SK-N-SH (cell line): Measurements from ENCODE around the gene TUT7. TPM values are rescaled to one million over a fixed set of nuclear protein-coding genes. Genes with fewer than 3 reads are reported as not detected.

Experiments used
- CTCF ChIA-PET: fragments of 300-600, 350-600 bp; formaldehyde crosslinking; extraction: SDS; loops from one replicate; lab custom pipeline; 2021; lab: Yijun Ruan, JAX
- POLR2A ChIA-PET: fragments of 350-600 bp; sonication (Branson Sonifier 250); formaldehyde crosslinking; extraction: SDS; loops from one replicate; lab custom pipeline; 2020; ENCODE audit warnings: antibody characterized with exemption, inconsistent platforms; lab: Yijun Ruan, JAX
- DNase-seq: peaks from one replicate; pipeline ENCODE4 v3.0.0; 2012
- H2AFZ ChIP-seq: fragments of 200-600 bp; sonication (generic); 2 replicates; pipeline ENCODE4 v1.8.1; 2016; ENCODE audit warnings: antibody characterized with exemption, mild to moderate bottlenecking, low read depth
- H3F3A ChIP-seq: fragments of 200-600 bp; sonication (generic); replicated peaks from 2 replicates; pipeline ENCODE3; 2016; ENCODE audit warnings: antibody characterized with exemption, mild to moderate bottlenecking; ENCODE audit not compliant: insufficient read depth
- H3K27ac ChIP-seq, 2 experiments: fragments of 200-500 bp in 1 of 2; fragments of 200-600 bp in 1 of 2; sonication (Bioruptor generic) in 1 of 2; sonication (generic), shearing (Covaris generic) in 1 of 2; 2 replicates each; pipeline versions ENCODE4 v1.5.1 to v1.6.1; 2014 to 2016; ENCODE audit warnings: low read depth in 2 of 2, inconsistent platforms in 1 of 2, low read length in 1 of 2, mild to moderate bottlenecking in 1 of 2, mixed read lengths in 1 of 2
- H3K27me3 ChIP-seq: fragments of 200-600 bp; sonication (generic), shearing (Covaris generic); 2 replicates; pipeline ENCODE4 v1.6.1; 2016; ENCODE audit warnings: mixed run types; ENCODE audit not compliant: insufficient read depth
- H3K36me3 ChIP-seq, 2 experiments: fragments of 200-500 bp in 1 of 2; fragments of 200-600 bp in 1 of 2; sonication (Bioruptor generic) in 1 of 2; sonication (generic) in 1 of 2; replicated peaks in 1 of 2; 2 replicates each; pipeline versions ENCODE3 to v1.5.1; 2014 to 2016; ENCODE audit warnings: low read length in 1 of 2, mild to moderate bottlenecking in 1 of 2; ENCODE audit not compliant: insufficient read depth in 2 of 2, control insufficient read depth in 1 of 2
- H3K4me1 ChIP-seq, 2 experiments: fragments of 200-500 bp in 1 of 2; fragments of 200-600 bp in 1 of 2; sonication (Bioruptor generic) in 1 of 2; sonication (generic), shearing (Covaris generic) in 1 of 2; 2 replicates each; pipeline versions ENCODE4 v1.5.1 to v1.6.1; 2014 to 2016; ENCODE audit warnings: low read depth in 1 of 2, low read length in 1 of 2, mixed run types in 1 of 2; ENCODE audit not compliant: insufficient read depth in 2 of 2, control insufficient read depth in 1 of 2
- H3K4me2 ChIP-seq: fragments of 200-600 bp; sonication (generic), shearing (Covaris generic); 2 replicates; pipeline ENCODE4 v1.6.1; 2017; ENCODE audit warnings: mixed run types
- H3K4me3 ChIP-seq, 2 experiments: fragments of 200-500 bp in 1 of 2; fragments of 200-600 bp in 1 of 2; sonication (Bioruptor generic) in 1 of 2; sonication (generic), shearing (Covaris generic) in 1 of 2; 2 replicates each; pipeline versions ENCODE4 v1.5.1 to v1.8.1; 2014 to 2016; ENCODE audit warnings: low read depth in 2 of 2, inconsistent platforms in 1 of 2, low read length in 1 of 2, mild to moderate bottlenecking in 1 of 2, mixed read lengths in 1 of 2, moderate library complexity in 1 of 2
- H3K79me2 ChIP-seq: fragments of 200-600 bp; sonication (generic); 2 replicates; pipeline ENCODE4 v1.8.1; 2017; ENCODE audit warnings: mild to moderate bottlenecking; ENCODE audit not compliant: insufficient read depth
- H3K9ac ChIP-seq: fragments of 200-600 bp; sonication (generic); 2 replicates; pipeline ENCODE4 v1.6.1; 2017; ENCODE audit warnings: mixed run types
- H3K9me2 ChIP-seq: fragments of 200-600 bp; sonication (generic); 2 replicates; pipeline ENCODE4 v1.6.1; 2017; ENCODE audit warnings: mixed run types
- H3K9me3 ChIP-seq: fragments of 200-600 bp; sonication (generic); 2 replicates; pipeline ENCODE4 v1.6.1; 2017; ENCODE audit warnings: mixed run types, mild to moderate bottlenecking, moderate library complexity
- H4K20me1 ChIP-seq: fragments of 200-600 bp; sonication (generic); 2 replicates; pipeline ENCODE4 v1.6.1; 2017; ENCODE audit warnings: mild to moderate bottlenecking, mixed run types; ENCODE audit not compliant: insufficient read depth
- CHD2 ChIP-seq: fragments of 150-350 bp; IDR thresholded peaks from 2 replicates; pipeline ENCODE4 v1.6.1; 2018; ENCODE audit warnings: low read length; ENCODE audit not compliant: partially characterized antibody
- ELF1 ChIP-seq: IDR thresholded peaks from 2 replicates; pipeline ENCODE4 v1.4.0; 2012
- EP300 ChIP-seq, 2 experiments: IDR thresholded peaks; 2 replicates each; pipeline versions ENCODE4 v1.4.0 to v1.6.1; 2012; ENCODE audit warnings: borderline replicate concordance in 1 of 2, low read depth in 1 of 2, low read length in 1 of 2
- FOSL2 ChIP-seq: IDR thresholded peaks from 2 replicates; pipeline ENCODE4 v1.4.0; 2012; ENCODE audit warnings: low read depth, mild to moderate bottlenecking, moderate library complexity, borderline replicate concordance
- FOXJ3 ChIP-seq: sonication (generic); formaldehyde crosslinking; IDR thresholded peaks from 2 replicates; pipeline ENCODE4 v1.5.1; 2020; ENCODE audit warnings: mild to moderate bottlenecking, missing genetic modification reagents
- FOXM1 ChIP-seq: IDR thresholded peaks from 2 replicates; pipeline ENCODE4 v1.4.0; 2012; ENCODE audit warnings: low read depth, mild to moderate bottlenecking
- MAX ChIP-seq: IDR thresholded peaks from 2 replicates; pipeline ENCODE4 v1.4.0; 2012; ENCODE audit warnings: low read depth
- MXI1 ChIP-seq: IDR thresholded peaks from 2 replicates; pipeline ENCODE4 v1.6.1; 2012; ENCODE audit warnings: mild to moderate bottlenecking, low read depth, low read length, improper control_type of control experiment
- NFIC ChIP-seq: IDR thresholded peaks from 2 replicates; pipeline ENCODE4 v1.4.0; 2012; ENCODE audit warnings: borderline replicate concordance
- NRF1 ChIP-seq: IDR thresholded peaks from 2 replicates; pipeline ENCODE4 v1.6.1; 2012; ENCODE audit warnings: low read depth, mild to moderate bottlenecking, low read length
- POLR2AphosphoS5 ChIP-seq: IDR thresholded peaks from 2 replicates; pipeline ENCODE4 v1.6.1; 2012; ENCODE audit warnings: low read depth, low read length
- RAD21 ChIP-seq: IDR thresholded peaks from 2 replicates; pipeline ENCODE4 v1.6.1; 2012; ENCODE audit warnings: mild to moderate bottlenecking, low read length
- RCOR1 ChIP-seq: fragments of 150-350 bp; IDR thresholded peaks from 2 replicates; pipeline ENCODE4 v1.6.1; 2017; ENCODE audit warnings: antibody characterized with exemption, low read length
- RFX5 ChIP-seq: IDR thresholded peaks from 2 replicates; pipeline ENCODE4 v1.6.1; 2012; ENCODE audit warnings: mild to moderate bottlenecking, improper control_type of control experiment, low read length
- RXRA ChIP-seq: IDR thresholded peaks from 2 replicates; pipeline ENCODE4 v1.4.0; 2012; ENCODE audit warnings: low read depth, mild to moderate bottlenecking, borderline replicate concordance
- SIN3A ChIP-seq: IDR thresholded peaks from 2 replicates; pipeline ENCODE4 v1.6.1; 2012; ENCODE audit warnings: low read depth, mild to moderate bottlenecking, low read length, moderate library complexity, borderline replicate concordance
- TAF1 ChIP-seq: IDR thresholded peaks from 2 replicates; pipeline ENCODE4 v1.6.1; 2012; ENCODE audit warnings: low read depth, mild to moderate bottlenecking, low read length, moderate library complexity, borderline replicate concordance
- TCF12 ChIP-seq: IDR thresholded peaks from 2 replicates; pipeline ENCODE4 v1.4.0; 2012
- TEAD4 ChIP-seq: IDR thresholded peaks from 2 replicates; pipeline ENCODE4 v1.4.0; 2012; ENCODE audit warnings: mild to moderate bottlenecking, borderline replicate concordance; ENCODE audit not compliant: insufficient read depth
- USF2 ChIP-seq: fragments of 150-350 bp; IDR thresholded peaks from 2 replicates; pipeline ENCODE4 v1.6.1; 2017; ENCODE audit warnings: antibody characterized with exemption, low read length, low read depth, borderline replicate concordance
- YY1 ChIP-seq: IDR thresholded peaks from 2 replicates; pipeline ENCODE4 v1.4.0; 2012; ENCODE audit warnings: low read depth, mild to moderate bottlenecking
- ZBTB33 ChIP-seq: IDR thresholded peaks from 2 replicates; pipeline ENCODE4 v1.4.0; 2012; ENCODE audit warnings: low read depth, borderline replicate concordance
- WGBS: methylation state at CpG from one replicate; pipeline ENCODE4 v1.1.6; 2017; ENCODE audit warnings: low lambda C conversion rate; 5-methylcytosine and 5-hydroxymethylcytosine counted together
- polyA plus RNA-seq, 3 experiments: library from polyadenylated mRNA; depleted of rRNA; stranded (reverse); fragments of >200 nt; gene quantifications; 2 replicates each; pipeline ENCODE4 v1.2.3, GENCODE V29; 2012

Gene TUT7
- polyA plus RNA-seq, 1 of the 3 experiments (the other 2 are of a cell fraction), result 6.7 TPM

- CTCF ChIA-PET, result interaction anchor here (0.7 kb wide), 1 partner anchor 77 kb away, joined by 3 read pairs; no protein-coding TSS in a partner anchor
- 2% methylated on average over 7 of the region's 31 CpGs for WGBS
- H3K4me3 ChIP-seq, result peak overlapping the region; percentile 91 to 93
- H3K27me3 ChIP-seq, result no peaks in the 10 kb centered on the region
- H3K9me2 ChIP-seq, result no peaks in the 10 kb centered on the region
- H3K79me2 ChIP-seq, result peaks cover 52% of the 10 kb centered on the region
- H3K27ac ChIP-seq, result peak overlapping the region; percentile 89 to 94
- TF ChIP-seq POLR2AphosphoS5 (no peak), FOXJ3 (CRISPR knock-in tag) (no peak), RCOR1 (no peak), NRF1 (no peak), NFIC (no peak), MXI1 (no peak), RFX5 (no peak), FOSL2 (no peak), FOXM1 (no peak), ELF1 (no peak), MAX (no peak), TCF12 (no peak), SIN3A (no peak), YY1 (no peak)
- TF ChIP-seq, all 33 proteins: peak for 0
- peaks cover 13 to 14% of the 10 kb centered on the region in 2 experiments for H3K36me3 ChIP-seq
- H3K9me3 ChIP-seq, result no peaks in the 10 kb centered on the region
- POLR2A ChIA-PET, result interaction anchor here (1.0 kb wide), 1 partner anchor 183 kb away, joined by 3 read pairs; no protein-coding TSS in a partner anchor
- H3K4me2 ChIP-seq, result peak overlapping the region; percentile 89
- peak overlapping the region; percentile 88 for H2AFZ ChIP-seq
- no peaks in the 10 kb centered on the region for H4K20me1 ChIP-seq
- peaks cover 7 to 18% of the 10 kb centered on the region in 2 experiments; a peak in 3 of 4 replicates for H3K4me1 ChIP-seq
- H3F3A ChIP-seq, result no peaks in the 10 kb centered on the region
- DNase-seq, result no peak
- H3K9ac ChIP-seq, result peak overlapping the region; percentile 92
Measured at GRCh38 chr9:86281593-86282076, 72.6 kb downstream of the TUT7 start.

DNA sequence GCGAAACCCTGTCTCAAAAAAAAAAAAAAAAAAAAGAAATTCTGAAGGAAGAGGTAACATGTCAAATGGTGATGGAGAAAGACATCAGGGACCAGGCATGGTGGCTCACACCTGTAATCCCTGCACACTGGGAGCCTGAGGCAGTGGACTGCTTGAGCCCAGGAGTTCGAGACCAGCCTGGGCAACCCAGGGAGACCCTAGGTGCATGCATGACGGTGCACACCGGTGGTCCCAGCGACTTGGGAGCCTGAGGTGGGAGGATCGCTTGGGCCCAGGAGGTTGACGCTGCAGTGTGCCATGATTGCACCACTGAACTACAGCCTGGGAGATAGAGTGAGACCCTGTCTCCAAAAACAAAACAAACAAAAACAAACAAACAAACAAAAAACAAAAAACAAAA lies 73.6 kb downstream of the TUT7 start:
- peaks cover 10% of the 10 kb centered on the region in 2 experiments for H3K36me3 ChIP-seq
- peak overlapping the region; percentile 91 to 93; a peak in 3 of 4 replicates for H3K4me3 ChIP-seq
- H3K9me2 ChIP-seq, result no peaks in the 10 kb centered on the region
- 94% methylated on average over 7 of the region's 7 CpGs for WGBS
- H4K20me1 ChIP-seq, result 0 out of 2 replicates have a peak, but pooled peaks cover 2% of the 10 kb centered on the region
- peak overlapping the region; percentile 89 for H3K4me2 ChIP-seq
- TF ChIP-seq CHD2 (no peak), TAF1 (no peak), ZBTB33 (no peak), FOXM1 (no peak), USF2 (no peak), FOXJ3 (CRISPR knock-in tag) (no peak), POLR2AphosphoS5 (no peak), TEAD4 (no peak), EP300 (IDR thresholded peaks at IDR 0.05; ENCODE audit: borderline replicate concordance in 1 of 2, low read depth in 1 of 2, low read length in 1 of 2) (no peak), RXRA (no peak), RAD21 (no peak)
- H3K79me2 ChIP-seq, result peaks cover 59% of the 10 kb centered on the region
- H3K9ac ChIP-seq, result 0 out of 2 replicates have a peak overlapping the region, but pooled peaks have one; percentile 92
- POLR2A ChIA-PET, result no interaction called here
- CTCF ChIA-PET, result no interaction called here
- no peaks in the 10 kb centered on the region for H3K27me3 ChIP-seq
- no peaks in the 10 kb centered on the region for H3F3A ChIP-seq
- H3K4me1 ChIP-seq, result peaks cover 7 to 20% of the 10 kb centered on the region in 2 experiments; a peak in 3 of 4 replicates
- no peak overlapping the region for H3K27ac ChIP-seq
- no peak for DNase-seq
- H2AFZ ChIP-seq, result no peak overlapping the region
- no peaks in the 10 kb centered on the region for H3K9me3 ChIP-seq
